HG02678 (cell line): ENCODE measurements around the gene STMP1.
"Not testable (repeated sequence)": the region's sequence is repeated elsewhere in the genome, so short reads cannot be mapped to it uniquely, and the experiment has no call there.

Experiments
- ATAC-seq: cut with Tn5 transposase; IDR thresholded peaks from one replicate; pipeline ENCODE4 v1.9.1; 2021; ENCODE audit warnings: mild to moderate bottlenecking, moderate library complexity; ENCODE audit not compliant: unreplicated experiment

STMP1 gene

DNA sequence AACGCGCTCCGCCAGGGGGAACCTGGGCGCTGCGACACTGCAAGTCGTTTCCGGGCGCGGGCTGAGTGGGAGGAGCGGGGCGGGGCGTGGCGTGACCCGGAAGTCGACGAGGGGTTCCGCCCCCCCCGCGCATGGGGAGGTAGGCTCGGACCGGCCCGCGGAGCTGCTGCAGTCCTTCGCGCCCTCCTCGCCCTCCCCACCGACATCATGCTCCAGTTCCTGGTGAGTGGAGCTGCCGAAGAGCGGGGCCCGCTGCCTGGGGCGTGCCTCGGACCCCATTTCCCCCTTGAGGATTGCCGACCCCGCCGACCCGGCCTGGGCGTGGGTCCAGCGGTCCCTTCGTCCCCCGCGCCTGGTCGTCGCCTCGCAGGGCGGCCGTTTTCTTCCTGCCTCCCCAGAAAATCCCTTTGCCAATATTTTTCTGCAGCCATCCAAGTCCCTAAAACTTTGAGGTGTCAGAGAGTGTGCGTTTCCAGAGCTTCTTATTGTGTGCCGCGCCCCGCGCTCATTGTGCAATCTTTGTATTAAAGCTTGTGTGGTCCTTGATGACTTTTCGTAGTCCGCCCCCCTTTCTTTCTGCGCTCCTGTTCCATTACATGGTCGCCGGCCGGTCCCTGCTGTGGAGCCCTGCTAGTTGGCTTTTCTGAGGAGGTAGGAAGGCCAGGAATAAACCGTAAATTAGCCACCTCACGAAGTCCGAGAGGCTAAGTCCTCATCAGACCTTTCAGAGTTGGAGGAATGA lies at the start of gene STMP1:
STMP1 (plus strand) TSS at position 142 of the 742 bp plus-strand sequence.
- peak; percentile 95 for ATAC-seq

DNA sequence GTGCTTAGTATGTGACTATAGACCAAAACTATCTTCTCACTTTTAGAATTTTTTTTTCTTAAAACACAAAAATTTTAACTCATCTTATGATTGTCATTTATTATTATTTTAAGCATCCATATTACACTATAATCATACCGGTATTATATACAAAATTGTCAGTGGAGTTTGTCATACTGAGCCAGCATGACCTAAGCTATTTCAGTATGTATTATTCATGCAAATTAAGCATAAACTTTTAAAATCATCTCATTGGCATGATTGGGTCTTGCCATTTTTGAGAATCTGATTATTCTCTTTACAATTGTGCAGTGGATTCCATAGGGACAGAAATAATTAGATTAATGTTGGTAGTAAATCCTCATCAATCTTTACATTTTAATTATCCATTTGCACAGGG lies 46.2 kb upstream of the STMP1 start:
- ATAC-seq = no peak

DNA sequence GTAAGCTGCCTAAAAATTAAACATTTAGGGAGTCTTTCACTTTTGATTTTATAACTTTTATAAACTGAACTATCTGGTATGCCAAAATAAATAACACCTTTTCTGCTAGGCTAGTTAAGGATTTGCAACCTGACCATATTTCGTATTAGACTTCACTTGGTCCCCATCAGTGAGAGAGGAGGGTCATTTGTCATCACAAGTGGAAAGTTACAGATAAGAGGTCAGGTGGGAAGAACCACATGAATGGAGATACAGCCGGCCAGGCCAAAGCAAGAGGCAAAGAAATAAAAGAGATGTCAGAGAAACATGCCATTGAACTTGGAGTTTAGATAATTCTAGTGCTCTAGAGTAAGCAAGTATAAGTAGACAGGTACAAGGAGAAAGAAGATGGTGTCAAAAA lies 44.5 kb upstream of the STMP1 start:
- no peak for ATAC-seq

DNA sequence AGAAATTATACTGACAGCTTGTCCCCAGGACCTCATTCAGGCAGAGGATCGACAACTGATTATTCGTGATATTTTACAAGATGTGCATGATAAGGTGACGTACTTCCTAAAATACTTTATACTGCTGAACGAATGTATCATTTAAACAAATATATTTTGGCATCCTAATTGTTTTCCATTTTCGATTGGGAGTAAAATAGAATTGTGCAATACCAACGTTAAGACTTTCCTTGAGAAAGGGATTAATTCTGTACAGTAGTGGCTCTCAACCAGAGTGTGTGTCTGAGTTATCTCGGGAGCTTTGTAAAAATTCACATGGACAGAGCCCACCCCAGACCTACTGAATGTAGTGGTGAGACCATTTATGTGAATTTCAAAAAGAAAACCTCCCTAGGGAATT lies 43.8 kb upstream of the STMP1 start:
- ATAC-seq = no peak

DNA sequence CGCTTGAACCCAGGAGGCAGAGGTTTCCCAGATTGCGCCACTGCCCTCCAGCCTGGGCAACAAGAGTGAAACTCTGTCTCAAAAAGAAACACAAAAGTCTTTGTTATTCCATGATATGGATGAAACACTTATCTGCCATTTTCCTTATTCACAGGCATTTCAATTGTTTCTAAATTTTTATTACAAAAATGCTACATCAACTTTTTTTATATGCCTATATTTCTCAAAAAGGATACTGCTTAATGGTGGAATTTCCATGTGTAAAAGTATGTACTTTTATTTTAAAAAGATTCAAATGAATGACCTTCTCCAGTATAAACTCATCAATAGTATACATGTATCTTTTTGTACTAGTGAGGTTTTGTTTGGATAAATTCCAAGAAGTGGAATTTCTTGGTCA lies 41.9 kb upstream of the STMP1 start:
- ATAC-seq = no peak

DNA sequence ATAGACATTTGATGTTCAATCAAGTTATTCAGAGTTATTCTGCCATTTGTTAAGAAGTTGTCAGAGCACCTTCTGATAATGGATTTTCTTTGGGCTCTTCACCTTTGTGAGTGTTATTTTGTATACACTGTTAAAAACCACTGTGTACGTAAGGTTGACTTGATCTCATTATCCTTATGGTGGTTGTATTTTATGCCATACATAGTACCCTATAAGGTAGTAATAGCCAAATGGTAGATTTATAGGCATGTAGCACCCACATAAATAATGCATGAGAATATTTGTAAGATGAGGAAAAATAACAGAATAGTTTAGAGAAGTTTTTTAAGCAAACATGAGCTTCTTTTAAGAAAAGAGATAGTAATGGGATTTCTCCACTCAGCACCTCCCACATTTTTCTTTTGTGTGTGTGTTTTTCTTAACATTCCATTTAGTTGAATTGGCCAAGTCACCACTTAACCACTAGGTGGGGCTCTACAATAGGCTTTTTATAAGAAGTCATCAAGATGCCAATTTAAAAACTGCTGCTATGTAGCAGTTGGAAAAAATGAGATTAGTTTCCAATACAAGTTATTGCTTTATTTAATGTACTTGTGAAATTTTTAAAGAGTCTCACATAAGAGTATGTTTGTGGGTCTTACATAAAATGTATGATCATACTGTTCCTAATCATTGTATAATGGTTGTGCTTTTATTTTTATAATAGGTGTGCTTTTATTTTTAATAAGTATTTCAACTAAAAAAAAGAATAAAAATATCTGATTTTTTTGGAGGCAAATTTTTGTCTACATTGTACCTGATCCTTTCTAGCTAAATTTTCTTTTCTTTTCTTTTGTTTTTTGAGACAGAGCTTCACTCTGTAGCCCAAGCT lies 41.1 kb upstream of the STMP1 start:
- no peak for ATAC-seq

DNA sequence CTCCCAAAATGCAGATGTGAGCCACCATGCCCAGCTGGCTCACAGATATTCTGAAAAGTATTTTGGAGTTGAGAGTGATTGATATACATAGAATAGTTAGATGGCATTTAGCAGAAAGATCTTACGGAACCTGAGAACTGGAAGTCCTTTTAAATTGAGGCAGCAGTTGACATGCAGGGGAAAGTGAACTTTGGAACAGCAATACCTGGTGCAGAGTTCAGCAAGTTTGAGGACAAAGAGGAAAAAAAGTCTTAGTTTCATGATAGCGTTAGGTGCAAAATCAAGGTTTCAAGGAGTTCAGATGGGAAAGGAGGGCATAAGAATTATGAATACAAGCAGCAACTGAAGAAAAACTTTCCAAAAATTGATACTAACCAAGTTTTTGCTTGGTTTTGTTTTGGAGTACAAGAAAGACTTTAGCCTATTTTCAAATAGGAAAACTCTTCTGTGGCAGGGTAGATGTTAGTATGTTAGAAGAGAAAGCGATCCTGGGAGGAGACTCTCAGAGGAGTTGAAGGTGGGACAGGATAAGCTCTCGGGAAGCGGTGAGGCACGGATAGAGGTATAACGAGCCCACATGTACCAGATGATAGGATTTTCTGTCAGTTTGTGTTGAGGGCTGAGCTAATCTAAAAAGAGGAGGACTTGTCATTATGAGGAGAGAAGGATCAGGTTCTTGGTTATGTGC lies 28.0 kb upstream of the STMP1 start:
- no peak for ATAC-seq

DNA sequence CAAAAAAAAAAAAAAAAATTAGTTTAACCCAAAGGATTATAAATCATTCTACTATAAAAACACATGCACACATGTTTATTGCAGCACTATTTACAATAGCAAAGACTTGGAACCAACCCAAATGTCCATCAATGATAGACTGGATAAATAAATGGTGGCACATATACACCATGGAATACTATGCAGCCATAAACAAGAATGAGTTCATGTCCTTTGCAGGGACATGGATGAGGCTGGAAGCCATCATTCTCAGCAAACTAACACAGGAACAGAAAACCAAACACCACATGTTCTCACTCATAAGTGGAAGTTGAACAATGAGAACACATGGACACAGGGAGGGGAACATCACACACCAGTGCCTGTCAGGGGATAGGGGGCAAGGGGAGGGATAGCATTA lies 22.6 kb upstream of the STMP1 start:
- ATAC-seq = not testable (repeated sequence)

DNA sequence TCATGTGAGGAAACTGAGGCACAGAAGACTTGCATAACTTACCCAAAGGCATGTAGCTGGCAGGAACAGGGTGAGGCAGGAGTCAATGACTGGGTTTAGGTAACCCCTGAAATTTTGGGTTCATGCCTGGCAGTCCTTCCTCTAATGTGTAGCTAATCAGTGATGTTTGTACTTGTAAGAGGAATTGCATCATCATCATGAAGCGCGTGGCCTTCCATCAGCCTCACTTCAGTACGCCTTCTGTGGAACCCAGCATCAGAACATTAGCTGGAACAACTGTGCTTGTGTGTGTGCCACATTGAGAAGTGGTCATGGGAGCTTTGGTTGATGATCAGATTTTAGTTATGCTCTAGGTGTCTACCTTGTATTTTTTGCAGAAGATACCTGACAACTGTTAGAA lies 18.2 kb upstream of the STMP1 start:
- no peak for ATAC-seq

DNA sequence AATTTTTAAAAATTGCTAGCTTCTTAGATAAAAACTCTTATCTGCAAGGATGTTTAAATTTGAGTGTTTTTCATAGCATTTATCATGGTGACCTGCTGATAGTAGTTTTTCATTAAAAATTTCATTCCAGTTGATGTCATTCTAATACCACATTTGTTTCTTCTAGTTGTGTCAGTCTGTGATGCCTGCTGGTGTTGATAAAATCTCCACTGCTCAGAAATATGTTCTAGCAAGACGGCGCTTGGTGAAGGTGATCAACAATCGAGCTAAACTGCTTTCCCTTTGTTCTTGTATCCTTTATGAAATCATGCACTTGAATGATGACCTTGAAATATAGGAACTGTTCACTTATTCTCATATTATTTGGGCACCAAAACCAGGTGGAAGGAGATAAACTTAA lies 17.6 kb upstream of the STMP1 start:
- no peak for ATAC-seq

DNA sequence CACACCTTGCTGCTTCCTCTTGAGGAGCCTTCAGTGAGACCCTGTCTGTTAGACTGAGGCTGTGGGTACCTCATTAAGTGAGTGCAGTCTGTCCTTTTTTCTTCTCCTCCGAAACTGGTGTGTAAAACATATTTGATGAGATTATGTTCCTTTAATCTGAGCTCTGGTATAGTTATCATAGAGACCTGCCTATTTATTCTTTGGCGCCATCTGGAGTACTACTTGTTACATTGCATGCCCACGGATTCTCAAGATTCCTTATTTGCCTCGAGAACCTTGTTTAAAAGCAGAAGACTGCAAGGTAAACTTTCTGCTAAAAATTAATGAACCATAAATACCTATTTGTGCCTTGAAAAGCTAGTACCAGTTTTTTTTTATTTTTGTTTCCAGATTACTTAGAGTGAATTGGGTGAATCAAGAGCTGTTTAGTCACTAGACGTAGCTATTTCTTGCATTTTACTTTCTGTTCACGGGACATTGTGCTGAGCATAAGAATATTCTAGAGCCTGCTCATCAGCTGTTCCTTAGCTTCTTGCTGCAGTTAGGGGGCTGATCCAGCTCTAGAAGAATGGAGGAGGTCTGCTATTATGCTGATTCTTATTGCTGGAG lies 16.9 kb upstream of the STMP1 start:
- ATAC-seq = peak; percentile 50

DNA sequence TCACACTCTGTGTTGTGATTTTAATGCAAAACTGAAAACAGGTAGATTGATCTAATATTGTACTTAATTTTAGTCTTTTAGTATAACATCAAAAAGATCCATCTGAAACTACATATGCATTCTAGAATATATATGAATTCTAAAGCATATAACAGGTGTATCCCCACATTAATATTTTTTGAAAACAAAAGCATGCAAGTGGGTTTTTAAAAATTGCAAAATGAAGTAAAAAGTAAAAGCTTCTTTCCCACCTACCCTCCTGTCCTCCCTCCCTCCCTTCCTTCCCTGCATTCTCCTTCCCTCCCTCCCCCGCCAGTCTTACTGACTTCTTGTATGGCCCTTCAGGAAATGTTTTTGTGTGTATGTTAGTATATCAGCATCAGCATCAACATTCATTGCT lies 14.6 kb upstream of the STMP1 start:
- ATAC-seq = no peak

DNA sequence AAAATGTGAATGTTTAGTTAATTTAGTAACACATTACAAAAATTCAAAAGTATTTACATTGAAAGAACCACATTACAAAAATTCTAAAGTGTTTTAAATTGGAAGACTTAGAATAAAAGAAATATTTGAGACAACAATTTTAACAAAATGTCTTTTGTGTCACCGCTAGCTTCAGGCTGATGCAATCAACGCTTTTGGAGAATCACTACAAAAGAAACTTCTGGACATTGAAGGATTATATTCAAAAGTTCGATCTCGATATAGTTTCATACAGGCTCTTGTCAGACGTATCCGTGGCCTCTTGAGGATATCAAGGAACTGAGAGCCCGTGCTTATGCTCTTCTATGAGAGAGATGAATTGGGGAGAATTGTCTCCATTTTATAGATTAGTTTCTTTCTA lies 14.1 kb upstream of the STMP1 start:
- ATAC-seq = no peak

DNA sequence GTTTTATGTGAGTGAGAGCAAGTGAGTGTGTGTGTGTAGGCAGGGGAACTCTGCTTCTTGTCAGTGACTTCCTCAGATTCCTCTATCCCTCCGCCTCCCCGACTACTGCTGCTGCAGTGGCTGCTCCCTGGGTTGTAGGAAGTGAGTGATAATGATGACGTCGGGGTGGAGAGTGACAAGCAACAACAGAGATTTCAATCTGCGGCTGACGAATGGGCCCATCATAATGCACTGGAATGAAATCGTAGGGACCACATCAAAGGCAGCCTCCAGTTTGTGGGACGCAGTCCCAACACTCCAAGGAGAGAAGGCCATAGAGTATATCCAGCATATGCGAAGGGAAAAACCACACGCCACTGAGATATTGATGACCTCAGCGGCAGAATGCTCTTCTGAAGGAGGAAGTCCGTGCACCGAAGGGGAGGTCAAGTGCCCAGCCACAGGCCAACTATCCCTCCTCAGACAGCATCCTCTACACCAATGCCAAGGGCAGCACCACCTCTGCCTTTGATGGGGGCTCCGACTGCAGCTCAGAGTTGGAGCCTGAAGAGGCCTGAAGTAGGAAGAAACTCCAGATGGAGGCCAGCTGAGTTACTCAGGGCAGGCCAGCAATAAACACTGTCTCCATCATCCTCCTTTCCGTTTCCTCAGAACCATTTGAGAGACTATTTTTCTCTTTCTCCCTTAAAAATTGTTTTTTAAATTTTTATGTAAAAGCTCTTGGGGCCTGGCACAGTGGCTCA lies 11.3 kb upstream of the STMP1 start:
- ATAC-seq = no peak

DNA sequence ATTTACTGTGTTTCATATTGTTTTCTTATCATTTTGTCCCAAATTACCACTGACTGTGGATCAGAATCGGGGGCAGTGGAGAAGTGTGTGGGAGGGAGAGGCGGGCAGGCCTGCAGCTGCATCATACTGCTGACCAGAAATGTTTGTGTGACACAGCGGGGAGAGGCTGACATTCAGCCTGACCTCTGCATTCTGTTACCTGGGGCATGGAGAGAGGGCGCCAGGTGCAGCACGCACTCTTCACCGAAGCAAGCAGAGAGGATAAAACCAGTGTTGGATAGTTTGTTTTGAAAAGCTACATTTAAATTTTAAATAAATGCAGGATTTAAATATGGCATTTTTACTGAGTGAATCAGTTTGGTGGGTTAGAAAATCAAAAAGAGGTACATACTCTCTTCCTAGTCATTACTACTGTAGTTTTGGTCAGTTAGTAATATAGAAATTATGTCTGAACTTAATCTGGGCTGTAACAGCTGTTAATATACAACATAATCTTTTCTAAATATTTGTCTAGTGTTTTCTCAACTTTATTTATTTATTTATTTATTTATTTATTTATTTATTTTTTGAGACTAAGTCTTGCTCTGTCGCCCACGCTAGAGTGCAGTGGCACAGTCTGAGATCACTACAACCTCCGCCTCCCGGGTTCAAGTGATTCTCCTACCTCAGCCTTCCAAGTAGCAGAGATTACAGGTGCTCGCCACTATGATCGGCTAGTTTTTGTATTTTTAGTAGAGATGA lies 8.8 kb upstream of the STMP1 start:
- no peak for ATAC-seq

DNA sequence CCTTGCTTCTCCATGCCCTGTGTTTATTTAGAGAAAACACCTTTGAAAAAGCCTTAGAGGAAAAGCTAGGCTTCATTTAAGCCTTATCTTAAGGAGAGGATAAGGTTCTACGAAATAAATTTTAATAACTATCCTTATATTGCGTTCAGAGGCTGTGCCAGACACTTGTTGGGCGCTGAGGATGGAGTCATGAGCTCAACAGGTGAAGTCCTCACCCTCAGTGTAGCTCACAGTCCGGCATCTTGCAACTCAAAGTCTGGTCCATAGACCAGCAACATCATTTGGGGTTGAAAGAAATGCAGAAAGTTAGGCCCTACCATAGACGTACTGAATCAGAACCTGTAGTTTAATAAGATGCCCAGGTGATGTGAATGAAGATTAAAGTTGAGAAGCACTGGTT lies 3.8 kb upstream of the STMP1 start:
- no peak for ATAC-seq

DNA sequence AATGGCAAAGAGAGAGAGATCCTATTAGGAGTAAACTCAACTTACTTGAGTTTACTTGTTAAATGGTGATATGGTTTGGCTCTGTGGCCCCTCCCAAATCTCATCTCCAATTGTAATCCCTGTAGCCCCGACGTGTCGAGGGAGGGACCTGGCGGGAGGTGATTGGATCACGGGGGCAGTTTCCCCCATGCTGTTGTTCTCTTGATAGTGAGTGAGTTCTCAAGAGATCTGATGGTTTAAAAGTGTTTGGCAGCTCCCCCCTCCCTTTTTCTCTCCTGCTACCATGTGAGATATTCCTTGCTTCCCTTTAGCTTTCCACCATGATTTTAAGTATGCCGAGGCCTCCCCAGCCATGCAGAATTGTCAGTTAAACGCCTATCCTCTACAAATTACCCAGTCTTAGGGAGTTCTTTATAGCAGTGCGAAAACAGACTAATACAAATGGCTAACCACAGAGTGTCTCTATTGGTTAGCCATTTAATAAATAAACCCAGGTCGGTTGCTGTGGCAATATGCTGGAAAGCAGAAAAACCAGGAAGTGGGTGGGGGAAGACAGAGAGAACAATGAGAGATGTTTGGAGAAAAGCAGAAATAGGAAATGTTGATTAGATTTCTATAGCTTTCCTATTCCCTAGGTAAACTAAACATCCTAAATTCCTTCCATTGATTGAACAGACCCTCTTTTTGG lies 3.0 kb upstream of the STMP1 start:
- no peak for ATAC-seq

DNA sequence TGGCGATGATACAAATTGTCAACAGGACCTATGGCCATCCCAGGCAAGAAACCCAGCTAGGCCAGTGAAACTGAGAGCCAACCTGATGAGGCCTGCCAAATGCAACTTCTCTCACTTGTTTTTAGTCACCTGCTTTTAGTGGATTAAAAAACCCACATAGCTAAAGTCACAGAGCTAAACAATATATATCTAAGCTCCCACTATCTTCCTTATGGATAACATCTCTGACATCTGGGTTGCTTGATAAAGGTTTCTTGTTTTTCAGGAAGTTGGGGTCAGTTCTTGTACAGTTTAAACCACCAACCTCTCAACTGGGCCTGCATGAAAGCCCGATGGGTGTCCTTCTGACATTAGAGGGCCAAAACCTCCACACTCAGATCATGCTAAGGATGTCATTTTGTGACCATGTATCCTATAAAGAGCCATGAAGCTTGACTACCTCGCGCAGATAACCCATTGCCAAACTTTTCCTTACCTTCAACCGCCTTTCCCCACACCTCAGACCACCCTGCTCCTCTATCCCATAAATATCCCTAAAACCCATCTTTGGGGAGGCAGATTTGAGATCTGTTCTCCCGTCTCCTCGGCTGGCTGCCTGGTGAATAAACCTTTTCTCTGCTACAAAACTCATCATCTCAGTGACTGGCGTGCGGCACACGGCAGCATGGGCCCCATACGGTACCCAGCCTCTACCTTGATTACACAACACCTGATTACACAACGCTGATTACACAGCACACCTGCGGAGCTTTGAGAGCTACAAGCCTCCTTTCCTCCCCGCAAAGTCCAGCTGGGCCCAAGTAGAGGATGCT lies 797 bp upstream of the STMP1 start:
- no peak for ATAC-seq

DNA sequence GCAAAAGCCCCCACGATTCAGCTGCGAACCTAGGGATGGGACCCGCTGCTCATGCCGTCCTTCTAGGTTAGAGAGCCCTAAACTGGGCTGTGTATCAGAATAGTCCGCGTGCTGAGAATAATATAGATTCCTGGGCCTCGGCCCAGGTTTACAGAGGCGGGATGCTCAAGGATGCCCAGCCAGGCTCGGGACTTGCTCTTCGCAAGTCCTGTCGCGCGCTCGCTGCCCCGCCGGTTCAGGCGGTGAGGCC lies 266 bp upstream of the STMP1 start:
- ATAC-seq = no peak
